GM12878 (cell line): ENCODE data around the gene SSTR1. TPM values are rescaled to one million over a fixed set of nuclear protein-coding genes. Genes with fewer than 3 reads are reported as not detected.

Experiments used
- ATAC-seq: fragments of 200-7000 bp; cut with Tn5 transposase; 3 replicates; pipeline ENCODE4 v1.9.1; 2020; ENCODE audit warnings: mild to moderate bottlenecking, moderate library complexity
- Bru-seq: library from RNA; stranded (reverse); fragments of 400-500 nt; gene quantifications from one replicate; lab custom pipeline; 2021; lab: Mats Ljungman, UMichigan
- BruChase-seq, 2 experiments: library from RNA; stranded (reverse); fragments of 400-500 nt; gene quantifications; one replicate each; lab custom pipeline; 2021; lab: Mats Ljungman, UMichigan
- BruUV-seq: library from RNA; stranded (reverse); fragments of 400-500 nt; replicated peaks from 2 replicates; lab custom pipeline; 2021; lab: Mats Ljungman, UMichigan
- CTCF ChIA-PET: fragments of 300-600 bp; sonication (Branson Sonifier 250); formaldehyde crosslinking; extraction: SDS; loops from one replicate; lab custom pipeline; 2021; ENCODE audit warnings: inconsistent platforms; lab: Yijun Ruan, JAX
- POLR2A ChIA-PET: fragments of 350-600 bp; formaldehyde crosslinking; extraction: SDS; loops from one replicate; lab custom pipeline; 2021; ENCODE audit warnings: inconsistent platforms; lab: Charles Lee
- RAD21 ChIA-PET: fragments of 300-600 bp; sonication (Branson Sonifier 250); formaldehyde crosslinking; loops from one replicate; lab custom pipeline; 2023; ENCODE audit warnings: antibody characterized with exemption; ENCODE audit not compliant: unreplicated experiment; lab: Charles Lee
- SMC1A ChIA-PET: fragments of 300-600 bp; sonication (Branson Sonifier 250); formaldehyde crosslinking; loops from one replicate; lab custom pipeline; 2023; ENCODE audit not compliant: unreplicated experiment, uncharacterized antibody; lab: Charles Lee
- DNase-seq: peaks from one replicate; pipeline ENCODE4 v3.0.0-alpha.2; 2011; ENCODE audit warnings: low read depth, low spot score
- FAIRE-seq: peaks from 3 replicates; lab custom pipeline; 2011; peaks lifted over from hg19 to GRCh38; lab: Jason Lieb, UNC
- H2AFZ ChIP-seq: 2 replicates; pipeline ENCODE4 v1.6.0; 2011; ENCODE audit warnings: low read depth, low read length, control low read depth; ENCODE audit not compliant: control insufficient read depth
- H3K27ac ChIP-seq: 2 replicates; pipeline ENCODE4 v1.5.1; 2011; ENCODE audit warnings: control low read depth; ENCODE audit not compliant: control insufficient read depth, insufficient read depth
- H3K27me3 ChIP-seq, 2 experiments: replicated peaks in 1 of 2; 2 replicates each; pipeline versions ENCODE4 v1.6.0 to v1.6.1; 2011; ENCODE audit warnings: low read length in 1 of 2; ENCODE audit not compliant: control insufficient read depth in 2 of 2, insufficient read depth in 2 of 2
- H3K36me3 ChIP-seq, 2 experiments: 2 replicates each; pipeline ENCODE4 v1.5.1; 2011; ENCODE audit warnings: low read length in 1 of 2; ENCODE audit not compliant: control insufficient read depth in 2 of 2, insufficient read depth in 2 of 2
- H3K4me1 ChIP-seq: 2 replicates; pipeline ENCODE4 v1.6.1; 2011; ENCODE audit warnings: mild to moderate bottlenecking, low read length, moderate library complexity, mixed read lengths; ENCODE audit not compliant: control insufficient read depth, insufficient read depth
- H3K4me2 ChIP-seq: 2 replicates; pipeline ENCODE4 v1.6.0; 2011; ENCODE audit warnings: control low read depth; ENCODE audit not compliant: control insufficient read depth, insufficient read depth
- H3K4me3 ChIP-seq: fragments of 200-600 bp; sonication (generic); 2 replicates; pipeline ENCODE4 v1.5.1; 2016
- H3K79me2 ChIP-seq: 2 replicates; pipeline ENCODE4 v1.6.0; 2011; ENCODE audit warnings: low read length; ENCODE audit not compliant: control insufficient read depth, insufficient read depth
- H3K9ac ChIP-seq: 2 replicates; pipeline ENCODE4 v1.8.0; 2011; ENCODE audit warnings: low read length, control low read depth, mixed read lengths; ENCODE audit not compliant: control insufficient read depth, insufficient read depth
- H3K9me3 ChIP-seq: replicated peaks from 3 replicates; pipeline ENCODE4 v1.5.1; 2011; ENCODE audit warnings: mild to moderate bottlenecking, low read length; ENCODE audit not compliant: control insufficient read depth, insufficient read depth
- H4K20me1 ChIP-seq: 2 replicates; pipeline ENCODE4 v1.6.0; 2011; ENCODE audit not compliant: control insufficient read depth, insufficient read depth
- E2F4 ChIP-seq: IDR thresholded peaks from 2 replicates; pipeline ENCODE4 v1.6.1; 2012; ENCODE audit warnings: low read depth, low read length, improper control_type of control experiment
- MAX ChIP-seq: IDR thresholded peaks from 2 replicates; pipeline ENCODE4 v1.6.1; 2012; ENCODE audit warnings: low read depth, low read length, improper control_type of control experiment
- MTA2 ChIP-seq: fragments of 450-650 bp; IDR thresholded peaks from 2 replicates; pipeline ENCODE4 v1.6.1; 2016; ENCODE audit warnings: low read depth, mild to moderate bottlenecking, moderate library complexity
- RB1 ChIP-seq: fragments of 450-650 bp; formaldehyde crosslinking; IDR thresholded peaks from 2 replicates; pipeline ENCODE4 v1.6.1; 2017; ENCODE audit warnings: mild to moderate bottlenecking, borderline replicate concordance
- SIX5 ChIP-seq: IDR thresholded peaks from 2 replicates; pipeline ENCODE4 v1.6.1; 2011; ENCODE audit warnings: mild to moderate bottlenecking, low read depth, low read length, moderate library complexity; ENCODE audit not compliant: severe bottlenecking
- SMARCA5 ChIP-seq: fragments of 450-650 bp; IDR thresholded peaks from 2 replicates; pipeline ENCODE4 v1.6.1; 2017; ENCODE audit warnings: mild to moderate bottlenecking
- SREBF2 ChIP-seq: IDR thresholded peaks from 2 replicates; pipeline ENCODE4 v1.6.1; 2012; ENCODE audit warnings: mild to moderate bottlenecking, low read length
- TAF1 ChIP-seq: IDR thresholded peaks from 2 replicates; pipeline ENCODE4 v1.6.1; 2011; ENCODE audit warnings: mild to moderate bottlenecking, low read depth, low read length, borderline replicate concordance
- ZNF274 ChIP-seq: IDR thresholded peaks from one replicate; pipeline ENCODE4 v1.8.0; 2011; ENCODE audit not compliant: insufficient read length, insufficient read depth
- WGBS: methylation state at CpG from one replicate; pipeline ENCODE4 v1.1.6; 2016; ENCODE audit warnings: low lambda C conversion rate; ENCODE audit not compliant: insufficient replicate concordance, insufficient coverage; ENCODE audit errors: missing lambda C conversion rate; 5-methylcytosine and 5-hydroxymethylcytosine counted together
- in situ Hi-C: fragments of 300-500 bp; cut with MboI; formaldehyde crosslinking; loops from 9 replicates; pipeline ENCODE4 v1.14.3; 2018; ENCODE audit warnings: mixed read lengths
- intact Hi-C: fragments of 100-400 bp; cut with micrococcal nuclease; formaldehyde crosslinking; loops from one replicate; pipeline ENCODE4 v1.14.2; 2022; ENCODE audit not compliant: unreplicated experiment
- long read RNA-seq, 2 experiments: library from polyadenylated mRNA; unstranded; transcript quantifications; one replicate each; pipeline ENCODE4 v2.0.0, GENCODE V29; 2019 to 2020
- polyA minus RNA-seq, 3 experiments: library from RNA; depleted of rRNA, polyadenylated mRNA; stranded (reverse); fragments of >200 nt; gene quantifications; 2 replicates each; pipeline ENCODE4 v1.2.3, GENCODE V29; 2011
- polyA plus RNA-seq, 11 experiments: library from polyadenylated mRNA; depleted of rRNA in 4 of 11; unstranded in 6 of 11; stranded (reverse) in 5 of 11; fragments of >200 nt; fragmentation: Nextera tagmentation in 4 of 11; fragmentation: Illumina TruSeq in 1 of 11; extraction: Ambion mirVana in 4 of 11; extraction: Trizol in 1 of 11; gene quantifications; 1 replicate in 1 of 11; 2 replicates in 10 of 11; pipeline versions ENCODE4 v1.2.1 to v1.2.3, GENCODE V29; 2011 to 2016; ENCODE audit warnings: inconsistent platforms in 2 of 11, missing spikeins in 2 of 11, low read depth in 1 of 11
- total RNA-seq, 4 experiments: library from RNA; depleted of rRNA in 3 of 4; stranded (reverse); fragments of >200 nt in 3 of 4; fragmentation: Illumina TruSeq in 1 of 4; extraction: Trizol in 1 of 4; gene quantifications; 2 replicates each; pipeline versions ENCODE4 v1.2.1 to v1.2.3, GENCODE V29; 2013 to 2021
- TF ChIP-seq, protein P1 (sequence below): fragments of 450-650 bp; IDR thresholded peaks from 2 replicates; pipeline ENCODE4 v1.6.1; 2017; ENCODE audit warnings: borderline replicate concordance

The SSTR1 gene
- total RNA-seq (2013; cell fraction: nucleolus; rRNA removed) = not detected in 2 replicates
- total RNA-seq (2014; rRNA removed) (not detected in 2 replicates), total RNA-seq (2014; rRNA removed; fragmentation: Illumina TruSeq; extraction: Trizol) (not detected in 2 replicates), total RNA-seq (2021) (0.05 TPM in 1 of 2 replicates, not detected in the other), polyA plus RNA-seq (2011; rRNA removed) (0.01 and 0.06 TPM in 2 replicates), polyA plus RNA-seq (2014; fragmentation: Illumina TruSeq; extraction: Trizol) (not detected in 2 replicates), polyA plus RNA-seq (2014; fragmentation: Nextera tagmentation; extraction: Ambion mirVana) (not detected), polyA plus RNA-seq (2014; rRNA removed) (0.05 TPM in 1 of 2 replicates, not detected in the other), polyA plus RNA-seq (2016; fragmentation: Nextera tagmentation; extraction: Ambion mirVana) (not detected), polyA minus RNA-seq (2011; rRNA and poly(A)+ RNA removed) (0.05 TPM in 1 of 2 replicates, not detected in the other), Bru-seq, nascent RNA (not detected), BruChase-seq, experiment 1, labeled RNA remaining after a 6-hour chase (not detected), BruChase-seq, experiment 2, labeled RNA remaining after a 2-hour chase (not detected)
- polyA plus RNA-seq (2011; ENCODE audit: low read depth) = not detected
- 0.02 and 0.03 TPM in 2 replicates for polyA plus RNA-seq (2011; cell fraction: cytosol; rRNA removed)
- 0.07 and 0.09 TPM in 2 replicates for polyA plus RNA-seq (2011; cell fraction: nucleus; rRNA removed)
- polyA plus RNA-seq (2012) = not detected in 2 replicates
- polyA minus RNA-seq (2011; cell fraction: cytosol; rRNA and poly(A)+ RNA removed) = 0.80 and 0.83 TPM in 2 replicates
- polyA minus RNA-seq (2011; cell fraction: nucleus; rRNA and poly(A)+ RNA removed) = 0.12 and 0.19 TPM in 2 replicates
- long read RNA-seq, experiment 1 = 0 reads
- long read RNA-seq, experiment 2 = 0 reads

DNA sequence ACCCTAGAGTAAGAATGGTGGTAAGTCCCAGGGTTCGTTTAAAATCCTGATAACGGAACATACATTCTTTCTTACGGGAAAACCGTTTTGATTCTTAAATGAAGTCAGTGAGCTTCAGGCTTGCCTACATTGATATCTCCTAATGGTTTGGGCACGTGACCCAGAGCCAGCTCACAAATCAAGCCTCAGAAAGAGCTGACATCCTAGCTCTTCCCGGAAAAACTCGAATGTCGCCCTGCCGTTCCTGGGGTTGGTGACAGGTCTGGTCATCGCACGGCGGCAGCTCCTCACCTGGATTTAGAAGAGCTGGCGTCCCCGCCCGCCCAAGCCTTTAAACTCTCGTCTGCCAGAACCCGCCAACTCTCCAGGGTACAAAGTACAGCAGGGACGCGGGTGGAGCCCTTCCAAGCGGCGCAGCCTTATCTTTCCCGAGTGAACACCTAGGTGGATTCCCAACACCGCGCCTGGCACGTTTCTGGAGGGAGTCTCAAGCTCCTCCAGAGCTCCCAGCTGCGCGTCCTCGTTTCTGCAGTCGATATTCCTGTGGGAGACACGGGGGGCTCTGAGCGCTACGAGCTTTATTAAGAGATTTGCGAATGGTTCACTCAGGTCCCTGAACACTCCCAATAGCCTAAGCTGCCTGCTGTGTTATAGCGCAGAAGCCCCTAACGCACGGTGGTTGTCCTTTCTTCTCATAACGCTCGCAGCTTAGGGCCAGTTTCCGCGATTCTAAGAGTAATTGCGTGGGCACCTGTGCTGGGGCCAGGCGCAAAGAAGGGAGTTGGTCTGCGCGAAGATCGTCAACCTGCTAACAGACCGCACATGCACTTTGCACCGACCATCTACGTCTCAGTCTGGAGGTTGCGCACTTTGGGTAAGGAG is at the start of gene SSTR1:
Gene SSTR1 (plus strand): TSS at position 169 of the 882 bp plus-strand sequence. CDS start 1,486 bp downstream, outside the sequence.
- Histone ChIP-seq H3K4me2 (no peak within 1 kb of the TSS), H4K20me1 (no peaks in the 10 kb centered on the region), H2AFZ (no peak within 1 kb of the TSS), H3K79me2 (no peaks in the 10 kb centered on the region), H3K27me3 (no peaks in the 10 kb centered on the region), H3K4me3 (no peak within 1 kb of the TSS), H3K9ac (no peak within 1 kb of the TSS), H3K36me3 (no peaks in the 10 kb centered on the region), H3K9me3 (no peaks in the 10 kb centered on the region; the same call in 2 of the 3 replicates), H3K27ac (no peak within 1 kb of the TSS), H3K4me1 (no peaks in the 10 kb centered on the region)
- in situ Hi-C loops (no loop called here), intact Hi-C loops (no loop called here)
- FAIRE-seq (no peak), DNase-seq (no peak), ATAC-seq (no peak)
- TF ChIP-seq TAF1 = no peak
- TF ChIP-seq SIX5 = no peak
- TF ChIP-seq, protein P1, sequence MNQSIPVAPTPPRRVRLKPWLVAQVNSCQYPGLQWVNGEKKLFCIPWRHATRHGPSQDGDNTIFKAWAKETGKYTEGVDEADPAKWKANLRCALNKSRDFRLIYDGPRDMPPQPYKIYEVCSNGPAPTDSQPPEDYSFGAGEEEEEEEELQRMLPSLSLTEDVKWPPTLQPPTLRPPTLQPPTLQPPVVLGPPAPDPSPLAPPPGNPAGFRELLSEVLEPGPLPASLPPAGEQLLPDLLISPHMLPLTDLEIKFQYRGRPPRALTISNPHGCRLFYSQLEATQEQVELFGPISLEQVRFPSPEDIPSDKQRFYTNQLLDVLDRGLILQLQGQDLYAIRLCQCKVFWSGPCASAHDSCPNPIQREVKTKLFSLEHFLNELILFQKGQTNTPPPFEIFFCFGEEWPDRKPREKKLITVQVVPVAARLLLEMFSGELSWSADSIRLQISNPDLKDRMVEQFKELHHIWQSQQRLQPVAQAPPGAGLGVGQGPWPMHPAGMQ = no peak
- no peak for TF ChIP-seq SMARCA5
- TF ChIP-seq RB1 = no peak
- no peak for TF ChIP-seq MAX
- no peak for TF ChIP-seq E2F4
- TF ChIP-seq ZNF274 = no peak
- no peak for TF ChIP-seq MTA2
- no peak for TF ChIP-seq SREBF2
- RAD21 ChIA-PET = no interaction called here
- WGBS = 33% methylated on average over 49 of the region's 49 CpGs
- CTCF ChIA-PET = interaction anchor here (0.5 to 1.1 kb wide), 2 partner anchors 9 to 294 kb away, joined by 3 to 4 read pairs; no protein-coding TSS in a partner anchor
- no TSS peak for BruUV-seq
- SMC1A ChIA-PET = no interaction called here
- POLR2A ChIA-PET = no interaction called here
